SK-N-MC (cell line): ENCODE results near the gene MEF2B.
"Not testable (repeated sequence)": the region's sequence is repeated elsewhere in the genome, so short reads cannot be mapped to it uniquely, and the experiment has no call there.

Experiments
- EZH2 ChIP-seq: fragments of 200-600 bp; sonication (generic); IDR thresholded peaks from one replicate; pipeline ENCODE4 v1.6.1; 2017; ENCODE audit warnings: antibody characterized with exemption
- POLR2AphosphoS5 ChIP-seq: IDR thresholded peaks from 2 replicates; pipeline ENCODE4 v1.6.1; 2012; ENCODE audit warnings: mild to moderate bottlenecking, low read depth, low read length, borderline replicate concordance

DNA sequence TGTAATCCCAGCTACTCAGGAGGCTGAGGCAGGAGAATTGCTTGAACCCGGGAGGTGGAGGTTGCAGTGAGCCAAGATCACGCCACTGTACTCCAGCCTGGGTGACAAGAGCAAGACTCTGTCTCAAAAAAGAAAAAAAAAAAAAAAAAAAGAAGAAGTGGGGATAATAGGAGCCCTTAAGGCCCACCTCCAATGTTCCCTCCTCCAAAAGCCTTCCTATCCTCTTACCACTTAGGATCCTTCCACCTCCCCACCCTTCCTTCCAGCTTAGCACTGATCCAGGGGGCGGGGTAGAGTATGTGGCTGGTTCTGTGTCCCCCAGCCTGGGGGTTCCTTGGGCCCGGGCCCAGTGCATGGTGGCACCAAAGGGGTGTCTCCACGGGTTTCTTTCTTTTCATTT, 3.2 kb upstream of the MEF2B start:
- not testable (repeated sequence) for TF ChIP-seq POLR2AphosphoS5, EZH2
